CD1c-positive myeloid dendritic cell (primary cell): Measurements from ENCODE around the gene SLC16A1.
"Not testable (repeated sequence)": the region's sequence is repeated elsewhere in the genome, so short reads cannot be mapped to it uniquely, and the experiment has no call there.

Experiments used
- DNase-seq: peaks from one replicate; pipeline ENCODE4 v3.0.0-alpha.2; 2016; ENCODE audit errors: extremely low spot score

SLC16A1 gene

DNA sequence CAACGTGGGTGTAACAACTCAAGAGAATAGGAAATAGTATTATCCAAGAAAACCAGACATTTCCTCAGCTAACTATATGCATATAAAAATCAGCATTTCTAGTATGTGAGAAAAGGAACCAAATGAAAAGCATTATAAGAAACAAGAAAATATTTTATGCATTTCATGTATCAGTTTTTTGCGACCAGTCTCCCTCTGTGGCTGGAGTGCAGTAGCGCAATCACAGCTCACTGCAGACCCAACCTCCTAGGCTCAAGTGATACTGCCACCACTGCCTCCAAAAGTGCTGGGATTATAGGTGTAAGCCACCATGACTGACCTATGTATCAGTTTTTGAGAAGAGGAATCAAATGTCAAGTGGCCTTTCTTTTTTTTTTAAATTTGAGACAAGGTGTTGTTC is 31.0 kb downstream of the SLC16A1 start:
- DNase-seq, result no peak

DNA sequence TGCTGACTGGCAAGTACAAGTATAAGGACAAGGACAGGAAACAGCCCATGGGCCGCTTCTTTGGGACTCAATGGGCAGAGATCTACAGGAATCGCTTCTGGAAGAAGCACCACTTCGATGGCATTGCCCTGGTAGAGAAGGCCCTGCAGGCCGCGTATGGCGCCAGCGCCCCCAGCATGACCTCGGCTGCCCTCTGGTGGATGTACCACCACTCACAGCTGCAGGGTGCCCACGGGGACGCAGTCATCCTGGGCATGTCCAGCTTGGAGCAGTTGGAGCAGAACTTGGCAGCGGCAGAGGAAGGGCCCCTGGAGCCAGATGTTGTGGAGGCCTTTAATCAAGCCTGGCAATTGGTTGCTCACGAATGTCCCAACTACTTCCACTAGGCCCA is 32.0 kb downstream of the SLC16A1 start:
- DNase-seq, result no peak

DNA sequence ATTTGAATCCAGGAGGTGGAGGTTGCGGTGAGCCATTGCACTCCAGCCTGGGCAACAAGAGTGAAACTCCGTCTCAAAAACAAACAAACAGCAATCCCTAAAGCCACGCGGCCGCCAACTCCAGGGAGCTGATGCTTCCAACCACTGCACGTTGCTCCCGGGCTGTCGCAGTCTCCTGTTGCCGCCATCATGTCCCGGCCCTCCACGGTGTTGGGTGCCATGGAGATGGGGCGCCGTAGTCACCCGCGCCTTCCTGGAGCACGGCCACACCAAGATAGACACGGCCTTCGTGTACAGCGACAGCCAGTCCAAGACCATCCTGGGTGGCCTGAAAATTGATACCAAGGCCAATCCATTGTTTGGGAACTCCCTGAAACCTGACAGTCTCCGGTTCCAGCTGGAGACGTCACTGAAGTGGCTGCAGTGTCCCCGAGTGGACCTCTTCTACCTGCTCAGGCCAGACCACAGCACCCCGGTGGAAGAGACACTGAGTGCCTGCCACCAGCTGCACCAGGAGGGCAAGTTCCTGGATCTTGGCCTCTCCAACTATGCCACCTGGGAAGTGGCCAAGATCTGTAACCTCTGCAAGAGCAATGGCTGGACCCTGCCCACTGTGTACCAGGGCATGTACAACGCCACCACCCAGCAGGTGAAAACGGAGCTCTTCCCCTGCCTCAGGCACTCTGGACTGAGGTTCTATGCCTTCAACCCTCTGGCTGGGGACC is 32.6 kb downstream of the SLC16A1 start:
- DNase-seq, result no peak

DNA sequence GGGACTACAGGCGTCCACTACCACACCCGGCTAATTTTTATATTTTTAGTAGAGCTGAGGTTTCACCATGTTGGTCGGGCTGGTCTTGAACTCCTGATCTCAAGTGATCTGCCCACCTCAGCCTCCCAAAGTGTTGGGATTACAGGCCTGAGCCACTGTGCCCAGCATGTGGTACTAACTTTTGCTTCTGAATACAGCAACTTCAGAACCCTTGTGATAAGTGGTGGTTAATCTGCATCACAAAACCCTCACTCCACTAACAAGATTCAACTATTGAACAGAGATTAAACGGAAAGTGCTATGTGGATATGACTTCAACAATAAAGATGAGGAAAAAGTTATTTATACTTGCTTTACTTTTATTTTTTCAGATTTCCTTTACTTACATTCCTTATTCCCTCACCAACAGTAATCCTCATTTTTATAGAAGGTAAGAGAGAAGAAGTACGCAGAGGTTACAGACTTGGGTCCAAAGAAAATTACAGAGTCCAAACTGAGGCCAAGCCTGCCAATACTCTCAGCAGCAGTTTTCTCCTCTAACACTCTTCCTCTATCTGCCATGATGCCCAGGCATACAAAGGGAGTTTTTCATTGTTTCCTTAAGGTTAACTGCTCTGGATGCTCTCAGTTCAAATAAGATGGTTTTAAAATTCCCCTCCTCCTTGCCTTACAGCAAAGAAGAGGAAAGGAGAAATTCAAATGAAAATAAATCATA is 44.3 kb downstream of the SLC16A1 start:
- no peak for DNase-seq

DNA sequence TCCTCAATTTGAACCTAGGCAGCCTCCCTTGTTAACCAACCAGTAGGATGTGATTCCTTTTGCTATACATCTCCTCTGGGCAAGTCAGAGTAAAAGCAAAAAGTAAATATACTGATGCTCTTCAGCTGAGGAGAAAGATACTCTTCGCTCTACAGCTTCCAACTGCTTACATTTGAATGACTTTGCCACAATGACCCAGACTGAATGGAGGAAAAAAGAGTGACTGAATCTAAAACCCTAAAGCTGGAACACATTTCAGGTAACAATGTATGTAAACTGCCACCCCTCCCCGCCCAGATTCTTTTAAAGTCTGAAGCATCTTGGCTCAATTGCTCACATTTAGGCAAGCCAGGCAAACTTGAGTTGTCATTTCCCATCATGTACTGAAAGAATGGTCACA is 46.1 kb downstream of the SLC16A1 start:
- no peak for DNase-seq

DNA sequence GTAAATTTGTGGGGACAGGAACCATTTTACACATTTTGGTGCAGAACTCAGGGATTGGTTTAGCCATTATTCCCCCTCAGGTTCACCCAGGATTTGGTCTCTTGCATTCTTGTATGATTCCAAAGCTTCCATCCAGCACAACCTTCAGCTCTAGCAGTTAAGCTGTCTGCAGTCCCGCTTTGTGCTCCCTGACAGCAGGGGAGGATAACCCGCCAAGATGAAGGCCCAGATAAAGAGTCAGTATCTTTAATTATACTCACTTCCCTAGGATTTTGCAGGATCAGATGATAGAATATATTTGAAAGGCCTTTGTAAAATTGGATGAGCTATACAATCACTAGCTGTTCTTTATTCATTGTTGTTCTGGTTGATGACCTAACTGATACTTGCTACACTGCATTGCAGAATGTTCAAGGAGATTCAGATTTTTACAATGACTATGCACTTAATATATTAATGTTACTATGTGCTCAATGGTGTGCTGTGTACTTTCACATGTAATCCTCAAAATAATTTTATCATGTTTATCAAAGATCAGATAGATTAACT is 49.8 kb downstream of the SLC16A1 start:
- DNase-seq, result no peak

DNA sequence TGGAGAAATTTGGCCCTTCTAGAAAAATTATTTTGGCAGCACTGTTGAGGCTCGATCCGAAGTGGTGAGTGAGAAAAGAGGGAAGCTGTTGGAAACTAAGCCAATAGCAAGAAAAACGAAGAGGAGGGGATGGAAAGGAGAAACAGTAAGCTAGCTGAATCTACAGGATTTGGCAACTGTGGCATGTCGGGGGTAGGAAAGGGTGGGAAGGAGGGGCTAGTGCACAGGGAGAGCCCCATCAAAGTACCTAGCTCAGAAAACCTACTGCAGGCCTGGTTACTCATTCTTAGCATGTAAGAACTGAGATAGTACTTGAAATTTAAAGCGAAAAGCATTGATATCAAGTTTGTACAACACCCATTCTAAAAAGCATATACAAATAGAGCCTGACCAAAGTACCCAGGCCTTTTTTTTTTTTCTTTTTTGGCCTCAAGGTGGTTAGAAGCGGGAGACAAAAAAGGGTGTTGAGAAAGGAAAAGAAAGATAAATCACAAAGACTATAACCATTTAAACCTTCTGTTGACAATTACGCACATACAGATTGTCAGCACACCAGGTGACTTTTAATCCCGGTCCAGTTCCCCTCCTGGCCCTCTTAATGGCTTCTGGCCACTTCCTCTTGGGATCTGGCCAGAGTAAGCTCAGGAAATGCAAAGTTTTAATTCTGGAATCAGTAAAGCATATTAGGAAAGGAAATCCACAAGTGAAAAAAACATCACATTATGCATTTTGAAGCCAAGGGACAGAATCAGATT is 50.4 kb downstream of the SLC16A1 start:
- DNase-seq, result no peak

DNA sequence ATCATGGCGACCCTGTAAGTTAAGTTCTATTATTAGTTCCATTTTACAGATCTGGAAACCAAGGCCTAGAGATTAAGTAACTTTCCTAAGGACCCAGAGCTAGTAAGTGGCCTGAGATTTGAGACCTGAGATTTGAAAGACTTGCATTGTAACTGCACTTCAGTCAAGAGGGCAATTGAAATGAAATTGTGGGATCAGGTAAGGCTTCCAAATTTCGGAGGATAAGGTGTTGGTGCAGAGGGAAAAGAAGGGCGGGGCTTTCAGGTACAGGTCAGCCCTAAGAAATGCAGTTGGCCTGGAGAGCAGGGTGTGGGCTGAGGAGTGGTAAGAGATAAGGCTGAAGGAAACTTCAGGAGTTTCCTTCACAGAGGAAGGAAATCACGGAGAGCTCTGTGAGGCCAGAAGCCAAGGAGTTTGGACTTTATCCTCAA is 51.1 kb downstream of the SLC16A1 start:
- no peak for DNase-seq

DNA sequence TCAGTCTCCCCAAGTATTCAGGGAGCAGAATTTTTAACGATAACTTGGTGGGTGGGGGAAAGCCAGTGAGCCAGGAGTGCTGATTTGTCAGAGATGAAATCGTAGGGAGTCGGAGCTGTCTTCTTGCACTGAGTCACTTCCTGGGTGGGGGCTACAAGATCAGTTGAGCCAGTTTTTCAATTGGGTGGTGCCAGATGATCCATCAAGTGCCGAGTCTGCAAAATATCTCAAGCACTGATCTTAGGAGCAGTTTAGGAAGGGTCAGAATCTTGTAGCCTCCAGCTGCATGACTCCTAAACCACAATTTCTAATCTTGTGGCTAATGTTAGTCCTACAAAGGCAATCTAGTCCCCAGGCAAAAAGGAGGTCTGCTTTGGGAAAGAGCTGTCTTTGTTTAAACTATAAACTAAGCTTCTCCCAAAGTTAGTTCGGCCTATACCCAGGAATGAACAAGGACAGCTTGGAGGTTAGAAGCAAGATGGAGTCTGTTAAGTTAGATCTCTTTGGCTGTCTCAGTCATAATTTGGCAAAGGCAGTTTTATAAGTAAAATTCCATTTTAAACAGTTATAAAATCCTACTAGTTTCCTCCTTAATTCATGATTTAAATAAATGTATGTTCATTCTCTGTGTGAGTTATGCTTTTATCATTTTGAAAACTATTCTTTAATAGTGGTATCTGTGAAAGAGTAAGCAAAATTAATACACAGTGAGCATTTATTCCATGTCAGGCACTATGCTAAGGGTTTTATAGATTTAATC is 51.7 kb downstream of the SLC16A1 start:
- DNase-seq, result no peak

DNA sequence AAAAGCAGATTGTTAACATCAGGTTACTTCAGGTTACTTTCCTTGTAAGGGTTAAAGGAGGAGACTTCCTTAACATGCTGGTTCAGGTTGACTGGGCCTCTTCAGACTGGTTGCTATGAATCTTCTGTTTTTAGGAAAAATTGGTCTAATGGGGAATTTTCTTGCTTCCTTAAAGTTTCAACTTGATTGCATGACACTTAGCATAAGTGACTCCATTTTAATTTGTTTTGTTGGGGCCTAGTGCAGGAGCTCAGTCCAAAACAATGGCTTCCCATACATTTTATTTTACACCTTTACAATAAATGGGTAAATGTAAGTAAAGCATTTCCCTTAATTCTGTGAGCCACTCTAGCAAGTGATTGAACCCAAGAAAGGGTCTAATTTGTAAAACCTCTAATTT is 53.8 kb downstream of the SLC16A1 start:
- DNase-seq, result no peak

DNA sequence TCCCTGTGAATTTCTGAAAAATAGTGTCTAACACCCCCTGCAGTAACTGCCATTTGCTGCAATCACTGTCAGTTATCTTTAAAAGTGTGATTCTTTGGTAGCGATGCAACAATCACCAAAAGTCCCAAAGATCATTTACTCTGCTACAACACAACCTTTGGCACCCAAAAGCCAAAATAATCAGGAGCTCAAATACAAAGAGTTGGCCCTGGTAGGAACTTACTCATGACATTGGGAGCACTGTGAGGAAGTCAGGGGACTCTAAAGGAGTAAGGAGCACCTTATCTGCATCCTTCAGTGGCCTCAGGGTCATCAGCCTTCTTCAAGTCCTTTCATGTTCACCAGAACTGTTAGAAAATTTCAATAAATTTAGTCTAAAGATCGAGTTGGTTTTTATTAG is 54.6 kb downstream of the SLC16A1 start:
- no peak for DNase-seq

DNA sequence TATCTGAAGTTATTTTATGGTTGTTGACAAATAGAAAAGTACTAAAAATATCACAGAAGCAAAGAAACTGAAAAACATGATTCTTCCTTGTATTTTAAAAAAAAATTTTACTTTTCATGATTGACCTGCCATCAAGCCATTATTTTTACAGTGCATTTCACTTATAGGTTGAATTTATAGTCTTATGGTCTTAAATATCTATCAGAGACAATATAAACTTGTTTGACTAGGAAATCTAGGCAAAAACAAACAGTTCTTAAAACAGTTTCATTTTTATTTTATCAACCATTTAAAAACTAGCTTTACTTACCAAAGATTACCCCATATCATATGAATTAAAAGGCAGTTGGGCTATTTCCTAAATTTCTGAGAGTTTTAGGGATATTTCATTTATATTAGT is 59.2 kb downstream of the SLC16A1 start:
- no peak for DNase-seq

DNA sequence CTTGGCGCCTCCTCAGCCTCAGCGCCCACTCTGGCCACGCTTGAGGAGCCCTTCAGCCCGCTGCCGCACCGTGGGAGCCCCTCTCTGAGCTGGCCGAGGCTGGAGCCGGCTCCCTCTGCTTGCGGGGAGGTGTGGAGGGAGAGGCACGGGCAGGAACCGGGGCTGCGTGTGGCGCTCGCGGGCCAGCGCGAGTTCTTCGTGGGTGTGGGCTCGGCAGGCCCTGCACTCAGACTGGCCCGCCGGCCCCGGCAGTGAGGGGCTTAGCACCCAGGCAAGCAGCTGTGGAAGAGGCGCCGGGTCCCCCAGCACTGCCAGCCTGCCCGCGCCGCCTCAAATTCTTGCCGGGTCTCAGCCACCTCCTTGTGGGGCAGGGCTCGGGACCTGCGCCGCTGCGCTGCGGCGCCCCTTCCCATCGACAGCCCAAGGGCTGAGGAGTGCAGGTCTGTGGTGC is 61.4 kb downstream of the SLC16A1 start:
- DNase-seq, result no peak

DNA sequence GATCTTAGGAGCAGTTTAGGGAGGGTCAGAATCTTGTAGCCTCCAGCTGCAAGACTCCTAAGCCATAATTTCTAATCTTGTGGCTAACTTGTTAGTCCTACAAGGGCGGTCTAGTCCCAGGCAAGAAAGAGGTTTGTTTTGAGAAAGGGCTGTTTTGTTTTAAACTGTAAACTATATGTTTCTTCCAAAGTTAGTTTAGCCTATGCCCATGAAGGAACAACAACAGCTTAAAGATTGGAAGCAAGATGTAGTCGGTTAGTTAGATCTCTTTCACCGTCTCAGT is 62.0 kb downstream of the SLC16A1 start:
- DNase-seq, result no peak

DNA sequence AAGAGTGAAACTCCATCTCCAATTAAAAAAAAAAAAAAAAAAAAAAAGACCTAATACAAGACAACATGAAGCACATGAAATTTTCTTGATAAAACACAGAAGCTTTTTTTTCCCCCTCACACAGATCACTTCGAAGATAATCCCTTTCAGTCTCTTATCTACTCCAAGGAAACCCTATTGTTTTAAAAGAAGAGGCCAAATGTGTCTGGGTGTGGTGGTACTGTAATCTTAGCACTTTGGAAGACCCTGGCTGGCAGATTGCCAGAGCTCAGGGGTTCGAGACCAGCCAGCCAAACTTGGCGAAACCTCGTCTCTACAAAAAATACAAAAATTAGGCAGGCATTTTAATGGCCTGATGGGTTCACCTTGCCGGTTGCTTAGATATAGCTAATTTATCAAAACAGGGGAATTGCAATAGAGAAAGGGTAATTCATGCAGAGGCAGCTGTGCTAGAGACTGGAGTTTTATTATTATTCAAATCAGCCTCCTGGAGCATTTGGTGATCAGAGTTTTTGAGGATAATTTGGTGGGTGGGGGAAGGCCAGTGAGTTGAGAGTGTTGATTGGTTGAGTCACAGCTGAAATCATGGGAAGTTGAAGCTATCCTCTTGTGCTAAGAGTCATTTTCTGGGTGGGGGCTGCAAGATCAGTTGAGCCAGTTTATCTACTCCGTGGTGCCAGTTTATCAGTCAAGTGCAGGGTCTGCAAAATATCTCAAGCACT is 62.5 kb downstream of the SLC16A1 start:
- no peak for DNase-seq

DNA sequence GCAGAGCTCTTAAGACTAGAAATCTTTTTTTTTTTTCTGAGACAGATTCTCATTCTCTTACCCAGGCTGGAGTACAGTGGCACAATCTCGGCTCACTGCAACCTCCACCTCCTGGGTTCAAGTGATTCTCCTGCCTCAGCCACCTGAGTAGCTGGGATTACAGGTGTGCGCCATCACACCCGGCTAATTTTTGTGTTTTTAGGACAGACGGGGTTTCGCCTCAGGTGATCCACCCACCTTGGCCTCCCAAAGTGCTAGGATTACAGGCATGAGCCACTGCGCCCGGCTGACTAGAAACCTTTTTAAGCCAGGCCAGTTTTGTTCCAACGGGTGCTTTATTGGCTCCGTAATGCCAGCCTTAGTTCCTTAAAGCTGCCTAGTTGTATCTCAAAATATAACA is 66.1 kb downstream of the SLC16A1 start:
- DNase-seq, result not testable (repeated sequence)

DNA sequence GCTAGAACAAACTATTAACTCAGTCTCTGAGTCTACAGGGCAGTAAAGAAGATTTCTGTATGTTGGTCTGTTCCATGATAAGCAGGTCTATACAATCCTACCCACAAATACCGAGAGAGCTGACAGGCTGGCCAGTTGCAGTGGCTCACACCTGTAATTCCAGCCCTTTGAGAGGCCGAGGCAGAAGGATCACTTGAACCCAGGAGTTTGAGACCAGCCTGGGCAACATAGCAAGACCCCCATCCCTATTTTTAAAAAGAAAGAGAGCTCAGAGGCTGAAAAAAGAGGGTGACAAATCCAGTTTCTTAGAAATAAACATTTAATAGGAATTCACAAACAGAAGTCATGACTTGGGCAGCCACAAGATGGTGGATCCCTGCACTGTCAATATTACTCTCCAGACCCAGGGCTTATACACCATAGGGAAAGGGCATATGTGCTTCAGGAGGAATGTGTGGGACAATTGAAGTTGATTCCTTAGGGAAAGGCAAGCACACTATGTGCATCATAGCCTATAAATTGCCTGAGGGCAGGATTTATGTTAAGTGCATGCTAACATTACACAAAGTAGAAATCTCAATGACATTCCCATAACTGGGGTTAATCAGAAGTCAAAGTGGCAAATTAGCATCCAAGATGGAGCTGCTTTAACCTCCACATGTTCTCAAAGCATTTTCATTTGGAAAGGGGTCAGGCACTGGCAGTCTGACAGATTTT is 66.8 kb downstream of the SLC16A1 start:
- DNase-seq, result no peak

DNA sequence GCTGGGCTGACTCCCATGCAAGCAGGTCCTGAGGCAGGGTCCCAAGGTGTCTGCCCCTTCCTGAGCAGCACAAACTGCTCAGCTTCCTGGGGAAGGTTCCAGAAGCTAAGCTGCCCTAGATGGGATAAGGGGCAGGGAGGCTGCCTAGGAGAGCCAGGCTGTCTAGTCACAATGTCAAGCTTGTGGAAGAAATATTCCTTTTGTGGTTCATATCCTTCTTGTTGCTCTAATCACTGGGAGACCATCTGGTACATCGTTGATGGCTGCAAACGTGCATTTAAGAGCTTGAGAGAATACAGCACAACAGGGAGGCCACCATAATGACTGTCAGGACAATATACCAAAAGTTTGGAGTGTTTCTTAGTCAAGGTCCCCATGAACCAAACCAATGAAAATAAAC is 67.4 kb downstream of the SLC16A1 start:
- DNase-seq, result no peak

DNA sequence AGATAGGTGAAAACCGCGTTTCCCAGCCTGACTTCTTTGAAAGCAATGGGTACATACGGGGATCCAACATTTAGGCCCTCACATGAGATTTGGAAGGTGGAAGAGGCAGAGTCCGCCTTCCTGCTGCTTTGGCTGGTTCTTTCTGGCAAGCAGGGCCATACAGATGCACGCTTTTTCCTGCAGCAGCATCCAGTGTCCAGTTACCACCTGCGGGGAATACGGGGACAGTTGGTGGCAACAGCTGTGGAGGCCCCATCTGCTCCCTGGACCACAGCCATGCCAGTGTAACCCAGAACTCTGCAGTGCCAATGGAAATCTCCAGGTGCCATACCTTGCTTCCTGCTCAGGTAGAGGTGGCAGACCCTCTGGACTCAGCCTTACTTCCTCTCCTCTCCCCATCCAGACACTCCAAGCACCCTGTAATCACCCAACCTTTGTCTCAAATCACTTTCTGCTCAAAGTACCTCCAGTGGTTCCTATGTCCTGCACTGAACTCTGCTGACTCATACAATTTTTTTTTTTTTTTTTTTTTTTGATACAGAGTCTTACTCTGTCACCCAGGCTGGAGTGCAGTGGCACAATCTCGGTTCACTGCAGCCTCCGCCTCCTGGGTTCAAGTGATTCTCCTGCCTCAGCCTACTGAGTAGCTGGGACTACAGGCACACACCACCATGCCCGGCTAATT is 68.3 kb downstream of the SLC16A1 start:
- no peak for DNase-seq

DNA sequence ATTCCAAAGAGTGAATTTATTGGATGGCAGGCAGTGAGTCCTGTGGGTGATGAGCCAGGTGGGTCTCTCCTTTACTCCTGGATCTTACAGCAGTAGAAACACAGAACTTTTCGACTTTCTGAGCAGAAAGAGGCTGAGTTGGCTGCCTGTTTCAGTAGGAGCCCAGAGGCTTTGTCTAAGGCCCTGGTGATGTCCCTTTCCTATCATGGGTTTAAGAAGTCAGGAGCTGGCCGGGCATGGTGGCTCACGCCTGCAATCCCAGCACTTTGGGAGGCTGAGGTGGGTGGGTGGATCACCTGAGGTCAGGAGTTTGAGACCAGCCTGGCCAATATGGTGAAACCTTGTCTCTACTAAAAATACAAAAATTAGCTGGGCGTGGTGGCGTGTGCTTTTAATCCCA is 71.0 kb downstream of the SLC16A1 start:
- DNase-seq, result not testable (repeated sequence)
